HAP-1 (cell line): ENCODE results near the gene DOK5.

Experiments
- DNase-seq, 2 experiments: peaks; one replicate each; pipeline ENCODE4 v3.0.0-alpha.2; 2016 to 2020; ENCODE audit warnings: low spot score in 2 of 2
- H3K27me3 ChIP-seq: fragments of 250-450 bp; sonication (Bioruptor Pico); 2 replicates; pipeline ENCODE4 v1.5.1; 2020; ENCODE audit warnings: low read depth, mild to moderate bottlenecking, moderate library complexity
- H3K36me3 ChIP-seq: fragments of 250-450 bp; sonication (Bioruptor Pico); replicated peaks from 2 replicates; pipeline ENCODE4 v1.5.1; 2020; ENCODE audit warnings: mild to moderate bottlenecking
- H3K4me1 ChIP-seq: fragments of 250-450 bp; sonication (Bioruptor Pico); 2 replicates; pipeline ENCODE4 v1.5.1; 2020; ENCODE audit warnings: mild to moderate bottlenecking
- H3K4me3 ChIP-seq: fragments of 250-450 bp; sonication (Bioruptor Pico); 2 replicates; pipeline ENCODE4 v1.5.1; 2020; ENCODE audit warnings: mild to moderate bottlenecking, moderate library complexity
- H3K9me3 ChIP-seq: fragments of 250-450 bp; sonication (Bioruptor Pico); 2 replicates; pipeline ENCODE4 v1.5.1; 2020; ENCODE audit warnings: mild to moderate bottlenecking, moderate library complexity
- in situ Hi-C: fragments of 300-500 bp; cut with MboI; formaldehyde crosslinking; loops from 3 replicates; pipeline ENCODE4 v1.14.3; 2020; ENCODE audit warnings: low sequenced_read_pairs, inconsistent platforms, mixed read lengths

Gene DOK5

DNA sequence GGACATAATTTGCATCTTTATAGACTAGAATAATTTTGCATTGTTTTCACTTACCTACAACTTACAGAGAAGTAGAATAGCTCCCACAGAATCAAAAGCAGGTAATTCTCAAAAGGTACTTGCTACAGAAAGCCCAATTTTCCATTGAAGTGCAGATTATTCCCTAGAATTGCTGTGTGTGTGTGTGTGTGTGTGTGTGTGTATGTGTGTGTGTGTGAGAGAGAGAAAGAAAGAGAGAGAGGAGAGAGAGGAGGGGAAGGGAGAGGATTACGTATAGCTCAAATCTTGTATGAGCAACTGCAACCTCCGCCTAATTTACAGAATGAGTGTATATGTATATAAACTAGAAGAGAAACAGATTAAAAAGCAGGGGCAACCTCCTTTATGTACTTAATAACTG, 68.0 kb downstream of the DOK5 start:
- DNase-seq = no peak
- H3K36me3 ChIP-seq = no peaks in the 10 kb centered on the region
- H3K9me3 ChIP-seq = no peaks in the 10 kb centered on the region; the same call in 1 of the 2 replicates
- H3K4me3 ChIP-seq = no peak overlapping the region
- H3K27me3 ChIP-seq = no peaks in the 10 kb centered on the region
- in situ Hi-C loops = no loop called here
- H3K4me1 ChIP-seq = peaks cover 7% of the 10 kb centered on the region

DNA sequence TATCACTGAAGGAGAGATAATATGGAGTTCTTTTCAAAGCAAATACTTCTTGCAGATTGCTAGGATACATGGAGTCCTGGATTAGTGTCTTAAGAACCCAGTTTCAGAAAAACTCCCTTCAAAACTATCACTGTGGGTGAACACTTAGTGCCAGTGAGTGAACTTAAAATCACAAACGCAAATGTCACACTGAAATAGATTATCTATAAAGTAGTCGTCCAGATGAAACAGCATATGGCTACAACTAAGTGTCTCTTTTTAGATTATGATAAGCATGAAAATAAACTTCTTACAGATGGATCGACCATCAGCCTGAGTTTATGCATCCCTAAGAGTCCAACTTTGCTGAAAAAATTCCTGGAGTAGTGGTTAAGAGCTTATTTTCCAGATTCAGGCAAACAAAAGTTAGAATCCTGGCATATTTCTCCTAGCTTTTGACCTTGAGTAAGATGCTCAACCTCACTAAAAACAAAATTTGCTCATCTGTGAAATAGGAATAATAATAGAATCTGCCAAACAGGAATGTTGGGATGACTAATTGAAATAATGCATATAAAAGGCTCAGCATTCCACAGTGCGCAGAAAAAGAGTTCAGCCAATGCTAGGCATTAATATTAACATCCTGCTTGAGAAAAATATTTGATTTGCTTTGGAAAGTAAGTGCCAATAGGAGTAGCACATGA, 70.4 kb downstream of the DOK5 start:
- DNase-seq = peak in 1 of 2 experiments; percentile 7
- no peaks in the 10 kb centered on the region for H3K36me3 ChIP-seq
- H3K27me3 ChIP-seq = no peaks in the 10 kb centered on the region
- in situ Hi-C loops = no loop called here
- H3K4me3 ChIP-seq = no peak overlapping the region
- H3K4me1 ChIP-seq = peaks cover 7% of the 10 kb centered on the region
- no peaks in the 10 kb centered on the region; the same call in 1 of the 2 replicates for H3K9me3 ChIP-seq

DNA sequence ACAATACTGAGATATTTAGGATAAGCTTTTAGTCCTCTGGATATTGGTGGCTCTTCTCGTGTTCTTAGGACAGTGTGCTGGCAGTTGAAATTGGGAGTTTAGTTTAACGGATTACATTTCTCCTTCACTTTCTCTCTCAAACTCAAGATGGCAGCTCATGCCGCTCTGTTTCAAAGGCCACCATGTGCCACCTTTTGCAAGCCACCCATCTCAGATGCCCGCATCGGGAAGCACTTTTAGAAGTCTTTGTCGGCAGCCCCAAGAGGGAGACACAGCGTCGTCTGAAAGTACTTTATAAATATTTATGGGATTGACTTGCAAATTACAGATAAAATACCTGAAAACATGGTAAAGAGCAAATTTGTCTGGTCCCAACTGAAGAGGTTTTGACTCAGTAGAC, 73.5 kb downstream of the DOK5 start:
- no peaks in the 10 kb centered on the region; the same call in 1 of the 2 replicates for H3K9me3 ChIP-seq
- no peaks in the 10 kb centered on the region for H3K27me3 ChIP-seq
- no peak for DNase-seq
- no peaks in the 10 kb centered on the region for H3K36me3 ChIP-seq
- in situ Hi-C loops = no loop called here
- no peak overlapping the region for H3K4me3 ChIP-seq
- peaks cover 7% of the 10 kb centered on the region for H3K4me1 ChIP-seq

DNA sequence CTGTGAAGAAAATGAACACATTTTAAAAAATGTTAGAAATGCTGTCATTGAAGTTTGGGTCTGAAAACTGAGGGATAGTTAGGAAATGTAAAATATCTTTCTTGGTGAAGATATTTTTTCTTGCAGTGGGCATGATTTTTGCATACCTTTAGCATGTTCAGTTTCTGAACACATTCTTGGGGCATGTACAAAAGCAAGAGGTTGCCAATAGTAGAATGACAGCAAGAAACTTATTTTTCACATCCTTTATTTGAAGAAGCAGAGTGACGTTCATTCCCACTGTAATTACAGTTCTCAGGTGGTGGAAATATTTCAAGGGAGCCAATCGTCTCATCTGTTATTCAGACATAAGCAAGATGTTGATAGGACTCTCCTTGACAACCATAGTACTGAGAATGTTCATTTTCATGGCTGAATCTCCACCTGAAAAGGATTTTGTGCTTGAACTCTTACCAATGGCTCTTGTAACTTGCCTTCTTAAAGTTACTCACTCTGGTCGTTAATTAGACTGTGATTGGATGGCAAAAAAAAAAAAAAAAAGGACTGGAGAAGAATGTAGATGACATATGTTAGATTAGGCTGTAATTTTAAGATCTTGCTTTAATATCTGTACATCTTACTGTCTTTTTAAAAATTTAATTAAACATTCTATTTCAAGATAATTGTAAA, 74.4 kb downstream of the DOK5 start:
- no peaks in the 10 kb centered on the region for H3K27me3 ChIP-seq
- DNase-seq = no peak
- H3K36me3 ChIP-seq = no peaks in the 10 kb centered on the region
- in situ Hi-C loops = no loop called here
- peaks cover 7% of the 10 kb centered on the region for H3K4me1 ChIP-seq
- H3K9me3 ChIP-seq = no peaks in the 10 kb centered on the region
- no peak overlapping the region for H3K4me3 ChIP-seq

DNA sequence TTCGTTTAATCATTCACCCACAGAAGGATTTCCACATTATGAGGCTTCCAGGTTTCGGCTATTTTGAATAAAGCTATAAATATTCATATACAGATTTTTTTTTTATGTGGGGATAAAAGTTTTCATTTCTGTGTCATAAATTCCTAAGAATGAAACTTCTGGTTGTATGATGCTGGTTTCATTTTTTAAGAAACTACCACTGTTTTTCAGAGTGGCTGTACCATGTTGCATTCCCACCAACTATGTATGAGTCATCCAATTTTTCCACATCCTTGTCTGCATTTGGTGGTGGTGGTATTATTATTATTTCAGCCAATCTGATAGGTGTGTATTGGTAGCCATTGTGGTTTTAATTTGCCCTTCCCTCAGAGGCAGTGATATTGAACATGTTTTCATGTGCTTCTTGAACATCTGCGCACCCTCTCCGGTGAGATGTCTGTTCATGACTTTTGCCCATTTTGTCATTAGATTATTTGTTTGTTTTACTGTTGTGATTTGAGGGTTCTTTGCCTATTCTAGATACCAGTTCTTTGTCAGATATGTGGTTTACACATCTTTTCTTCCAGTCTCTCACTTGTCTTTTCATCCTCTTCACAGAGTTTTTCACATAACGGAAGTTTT, 75.5 kb downstream of the DOK5 start:
- Histone ChIP-seq H3K9me3 (no peaks in the 10 kb centered on the region), H3K36me3 (no peaks in the 10 kb centered on the region), H3K4me1 (peaks cover 3% of the 10 kb centered on the region), H3K27me3 (no peaks in the 10 kb centered on the region), H3K4me3 (no peak overlapping the region)
- in situ Hi-C loops = no loop called here
- no peak for DNase-seq

DNA sequence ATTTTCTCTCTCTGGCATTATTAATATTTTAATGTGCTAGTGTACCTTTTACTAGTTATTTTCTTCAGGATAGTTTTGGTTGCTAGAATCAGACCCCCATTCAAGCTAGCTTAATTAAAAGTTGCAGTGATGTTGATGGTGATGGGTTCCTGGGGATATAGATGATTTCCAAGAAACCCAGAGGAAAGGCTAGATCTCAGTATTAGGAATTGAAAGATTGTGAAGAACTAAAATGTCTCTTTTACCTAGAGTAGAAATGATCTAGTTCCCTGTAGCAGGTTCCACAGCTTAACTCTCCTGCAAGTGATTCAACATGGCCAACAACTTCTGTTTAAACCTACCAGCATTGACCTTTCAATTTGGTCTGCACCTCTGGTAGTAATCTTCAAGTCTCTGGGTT, 78.6 kb downstream of the DOK5 start:
- Histone ChIP-seq H3K36me3 (no peaks in the 10 kb centered on the region), H3K9me3 (no peaks in the 10 kb centered on the region), H3K27me3 (no peaks in the 10 kb centered on the region), H3K4me1 (no peaks in the 10 kb centered on the region), H3K4me3 (no peak overlapping the region)
- in situ Hi-C loops = no loop called here
- no peak for DNase-seq

DNA sequence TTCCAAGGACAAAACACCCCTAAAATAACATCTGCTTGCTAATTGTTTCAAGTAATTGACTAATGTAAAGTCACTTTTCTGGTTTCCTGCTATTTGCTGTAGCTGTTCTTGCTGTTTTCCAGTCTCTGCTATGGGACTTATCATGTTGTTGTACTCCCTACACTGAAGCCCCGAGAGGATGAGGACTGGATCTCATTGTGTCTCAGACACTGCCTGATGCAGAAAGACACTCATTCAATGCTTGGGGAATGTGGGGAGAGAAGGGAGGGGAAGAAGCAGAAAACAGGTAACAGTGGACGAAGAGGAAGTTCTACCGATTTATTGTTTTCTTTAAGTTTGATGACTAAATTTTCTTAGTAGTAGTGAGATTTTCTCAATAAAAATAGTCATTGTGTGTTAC, 79.8 kb downstream of the DOK5 start:
- in situ Hi-C loops = no loop called here
- H3K4me3 ChIP-seq = no peak overlapping the region
- no peaks in the 10 kb centered on the region for H3K36me3 ChIP-seq
- H3K9me3 ChIP-seq = no peaks in the 10 kb centered on the region
- no peaks in the 10 kb centered on the region for H3K27me3 ChIP-seq
- no peak for DNase-seq
- H3K4me1 ChIP-seq = no peaks in the 10 kb centered on the region

DNA sequence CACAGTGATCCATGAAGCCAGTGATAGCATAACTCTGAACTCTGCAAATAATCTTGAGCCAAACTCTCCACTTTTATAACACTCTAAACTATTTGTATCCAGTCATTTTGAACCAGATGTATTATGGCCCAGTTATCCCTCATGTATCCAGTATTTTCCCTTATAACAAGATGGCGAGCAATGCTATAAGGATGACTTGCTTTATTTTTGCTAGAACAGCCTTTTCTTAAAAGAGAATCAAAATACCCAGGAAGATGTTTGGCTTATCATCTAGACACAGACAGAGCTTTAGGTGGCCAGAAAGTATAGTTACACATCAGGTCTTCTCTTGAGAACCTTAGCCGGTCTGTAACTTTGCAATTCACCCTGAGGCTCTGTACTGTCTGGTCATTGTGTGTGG, 81.0 kb downstream of the DOK5 start:
- no peak overlapping the region for H3K4me3 ChIP-seq
- DNase-seq = no peak
- H3K27me3 ChIP-seq = no peaks in the 10 kb centered on the region
- H3K4me1 ChIP-seq = no peaks in the 10 kb centered on the region
- H3K9me3 ChIP-seq = no peaks in the 10 kb centered on the region
- in situ Hi-C loops = no loop called here
- H3K36me3 ChIP-seq = no peaks in the 10 kb centered on the region

DNA sequence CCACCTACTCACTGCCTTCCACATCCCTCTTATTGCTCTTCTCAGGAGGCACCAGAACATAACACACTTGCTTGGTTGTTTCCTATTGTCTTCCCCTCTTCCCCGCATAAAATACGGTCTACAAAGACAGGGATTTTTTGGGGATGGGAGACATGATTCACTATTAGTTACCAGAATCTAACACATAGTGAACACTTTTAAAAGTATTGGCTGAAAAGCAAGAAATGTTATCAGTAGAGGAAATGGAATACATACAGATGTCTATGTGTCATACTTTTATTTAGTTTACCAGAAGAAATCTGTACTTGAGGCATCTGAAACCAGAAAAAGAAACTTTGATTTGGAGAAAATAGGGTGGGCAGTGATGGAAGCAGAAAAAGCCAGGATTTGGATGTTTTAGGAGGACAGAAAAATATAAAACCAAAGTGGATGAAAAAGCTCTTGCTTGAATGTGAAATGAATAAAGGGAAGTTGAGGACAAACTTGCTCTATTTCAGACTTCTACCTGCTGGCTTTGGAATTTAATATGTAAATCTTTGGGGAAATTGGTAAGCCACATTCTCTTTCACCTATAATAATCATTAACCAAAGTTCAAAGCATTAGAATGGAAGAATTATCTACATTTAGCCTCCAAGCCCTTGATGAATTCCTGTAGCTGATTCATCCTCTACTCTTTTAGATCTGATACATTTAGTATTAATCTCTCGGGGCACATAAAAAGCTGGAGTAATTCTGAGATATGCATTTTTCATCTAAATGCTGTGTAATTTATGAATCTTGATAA, 82.6 kb downstream of the DOK5 start:
- no peak for DNase-seq
- in situ Hi-C loops = no loop called here
- Histone ChIP-seq H3K4me3 (no peak overlapping the region), H3K27me3 (no peaks in the 10 kb centered on the region), H3K9me3 (no peaks in the 10 kb centered on the region), H3K4me1 (no peaks in the 10 kb centered on the region), H3K36me3 (no peaks in the 10 kb centered on the region)

DNA sequence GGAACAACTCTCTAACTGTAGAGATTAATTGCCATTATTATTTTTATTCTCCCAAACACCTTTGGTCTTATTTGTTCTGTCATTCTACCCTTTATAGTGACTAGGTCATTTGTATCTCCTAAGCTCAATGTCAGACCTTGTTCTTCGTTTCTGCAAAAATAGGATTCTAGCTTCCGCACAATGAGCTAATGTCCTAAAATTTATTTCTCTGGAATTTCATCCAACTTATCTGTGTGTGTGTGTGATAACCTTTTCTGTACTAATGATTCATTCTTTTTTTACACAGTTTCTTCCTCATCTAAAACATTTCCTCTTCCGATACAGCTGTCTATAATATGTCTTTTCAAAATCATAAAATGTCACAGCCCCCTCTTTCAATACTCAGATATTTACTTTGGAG, 84.5 kb downstream of the DOK5 start:
- Histone ChIP-seq H3K36me3 (no peaks in the 10 kb centered on the region), H3K4me1 (no peaks in the 10 kb centered on the region), H3K9me3 (no peaks in the 10 kb centered on the region), H3K27me3 (no peaks in the 10 kb centered on the region), H3K4me3 (no peak overlapping the region)
- no peak for DNase-seq
- in situ Hi-C loops = no loop called here

DNA sequence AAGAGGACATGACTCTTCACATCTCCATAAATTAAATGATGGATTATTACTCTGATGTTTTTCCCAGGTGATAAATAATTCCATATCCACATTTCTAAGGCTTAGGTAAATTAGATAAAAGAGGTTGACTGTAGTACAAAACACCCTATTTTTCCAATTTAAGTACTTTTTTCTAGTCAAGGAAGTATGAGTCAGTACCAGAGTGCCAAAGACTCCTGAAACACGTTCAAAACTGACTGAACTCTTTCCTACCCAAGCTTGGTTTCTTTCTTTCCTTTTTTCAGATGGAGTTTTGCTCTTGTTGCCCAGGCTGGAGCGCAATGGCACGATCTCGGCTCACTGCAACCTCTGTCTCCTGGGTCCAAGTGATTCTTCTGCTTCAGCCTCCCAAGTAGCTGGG, 85.0 kb downstream of the DOK5 start:
- Histone ChIP-seq H3K4me1 (no peaks in the 10 kb centered on the region), H3K9me3 (no peaks in the 10 kb centered on the region), H3K4me3 (no peak overlapping the region), H3K27me3 (no peaks in the 10 kb centered on the region), H3K36me3 (no peaks in the 10 kb centered on the region)
- no peak for DNase-seq
- in situ Hi-C loops = no loop called here

DNA sequence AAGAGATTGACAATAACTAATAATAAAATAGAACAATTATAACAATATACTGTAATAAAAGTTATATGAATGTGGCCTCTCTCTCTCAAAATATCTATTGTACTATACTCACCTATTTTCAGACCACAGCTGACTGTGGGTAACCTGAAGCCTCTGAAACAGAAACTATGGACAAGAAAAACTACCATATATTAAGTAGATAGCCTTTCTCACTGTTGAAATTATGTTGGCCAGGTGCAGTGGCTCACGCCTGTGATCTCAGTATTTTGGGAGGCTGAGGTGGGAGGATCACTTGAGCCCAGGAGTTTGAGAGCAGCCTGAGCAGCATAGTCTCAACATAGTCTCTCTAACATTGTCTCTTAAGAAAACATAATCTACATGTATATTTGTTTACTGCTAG, 89.9 kb downstream of the DOK5 start:
- Histone ChIP-seq H3K4me3 (no peak overlapping the region), H3K4me1 (no peaks in the 10 kb centered on the region), H3K9me3 (no peaks in the 10 kb centered on the region), H3K27me3 (no peaks in the 10 kb centered on the region), H3K36me3 (no peaks in the 10 kb centered on the region)
- in situ Hi-C loops = no loop called here
- no peak for DNase-seq

DNA sequence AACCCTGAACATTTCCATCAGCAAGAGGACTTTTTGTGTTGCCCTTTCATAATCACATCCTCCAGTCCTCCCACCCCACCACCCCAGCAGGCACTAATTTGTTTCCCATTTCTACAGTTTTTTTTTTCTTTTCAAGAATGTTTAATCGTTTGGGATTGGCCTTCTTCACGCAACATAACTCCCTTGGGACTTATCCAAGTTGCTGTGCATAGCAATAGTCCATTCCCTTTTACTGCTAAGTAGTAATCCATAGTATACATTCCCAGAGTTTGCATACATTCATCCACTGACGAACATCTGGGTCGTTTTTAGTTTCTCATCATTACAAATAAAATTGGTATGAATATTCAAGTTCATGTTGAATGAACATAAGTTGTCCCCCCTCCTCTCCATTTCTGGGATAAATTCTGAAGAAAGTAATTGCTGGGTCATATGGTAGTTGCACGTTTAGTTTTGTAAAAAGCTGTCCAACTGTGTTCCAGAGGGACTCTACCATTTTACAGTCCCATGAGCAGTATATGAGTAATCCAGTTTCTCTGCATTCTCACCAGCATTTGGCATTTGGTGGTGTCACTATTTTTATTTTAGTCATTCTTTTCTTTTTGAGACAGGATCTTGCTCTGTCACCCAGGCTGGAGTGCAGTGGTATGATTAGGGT, 90.8 kb downstream of the DOK5 start:
- Histone ChIP-seq H3K4me3 (no peak overlapping the region), H3K36me3 (no peaks in the 10 kb centered on the region), H3K9me3 (no peaks in the 10 kb centered on the region), H3K27me3 (no peaks in the 10 kb centered on the region), H3K4me1 (no peaks in the 10 kb centered on the region)
- DNase-seq = no peak
- in situ Hi-C loops = no loop called here
